BE2C (cell line): ENCODE results near the gene CASP10.
"Not testable (repeated sequence)": the region's sequence is repeated elsewhere in the genome, so short reads cannot be mapped to it uniquely, and the experiment has no call there.

ENCODE experiments used
- DNase-seq: peaks from one replicate; pipeline ENCODE4 v3.0.0-alpha.2; 2020
- H3K27me3 ChIP-seq: fragments of 250-450 bp; sonication (Bioruptor Pico); 2 replicates; pipeline ENCODE4 v1.5.1; 2020; ENCODE audit warnings: mild to moderate bottlenecking
- H3K36me3 ChIP-seq: fragments of 250-450 bp; sonication (Bioruptor Pico); 2 replicates; pipeline ENCODE4 v1.5.1; 2020; ENCODE audit warnings: mild to moderate bottlenecking
- H3K4me1 ChIP-seq: fragments of 250-450 bp; sonication (Bioruptor Pico); 2 replicates; pipeline ENCODE4 v1.5.1; 2020
- H3K4me3 ChIP-seq: 2 replicates; pipeline ENCODE4 v1.5.1; 2011; ENCODE audit warnings: low read depth, low read length
- H3K9me3 ChIP-seq: fragments of 250-450 bp; sonication (Bioruptor Pico); 2 replicates; pipeline ENCODE4 v1.5.1; 2020
- CTCF ChIP-seq: IDR thresholded peaks from 2 replicates; pipeline ENCODE4 v1.5.1; 2012; ENCODE audit warnings: mild to moderate bottlenecking, low read depth, low read length

The CASP10 gene

GRCh38 chr2:201171259-201171814 is 11.6 kb upstream of the CASP10 start:
- Histone ChIP-seq H3K36me3 (no peaks in the 10 kb centered on the region), H3K4me3 (no peak overlapping the region), H3K9me3 (no peaks in the 10 kb centered on the region), H3K4me1 (no peaks in the 10 kb centered on the region), H3K27me3 (no peaks in the 10 kb centered on the region; the same call in 1 of the 2 replicates)
- no peak for DNase-seq
- no peak for TF ChIP-seq CTCF

GRCh38 chr2:201172279-201172678 is 10.7 kb upstream of the CASP10 start:
- H3K4me3 ChIP-seq: no peak overlapping the region
- no peak for DNase-seq
- no peaks in the 10 kb centered on the region; the same call in 1 of the 2 replicates for H3K27me3 ChIP-seq
- H3K4me1 ChIP-seq: no peaks in the 10 kb centered on the region
- H3K9me3 ChIP-seq: no peaks in the 10 kb centered on the region
- no peak for TF ChIP-seq CTCF
- no peaks in the 10 kb centered on the region for H3K36me3 ChIP-seq

GRCh38 chr2:201174687-201175086 is 8.3 kb upstream of the CASP10 start:
- Histone ChIP-seq H3K4me1 (no peaks in the 10 kb centered on the region), H3K27me3 (no peaks in the 10 kb centered on the region; the same call in 1 of the 2 replicates), H3K36me3 (no peaks in the 10 kb centered on the region), H3K9me3 (no peaks in the 10 kb centered on the region), H3K4me3 (no peak overlapping the region)
- DNase-seq: no peak
- no peak for TF ChIP-seq CTCF

- no peaks in the 10 kb centered on the region; the same call in 1 of the 2 replicates for H3K27me3 ChIP-seq
- H3K4me3 ChIP-seq: no peak overlapping the region
- H3K9me3 ChIP-seq: no peaks in the 10 kb centered on the region
- no peaks in the 10 kb centered on the region for H3K36me3 ChIP-seq
- no peak for DNase-seq
- no peak for TF ChIP-seq CTCF
- no peaks in the 10 kb centered on the region for H3K4me1 ChIP-seq
Measured at GRCh38 chr2:201176081-201176481, 6.9 kb upstream of the CASP10 start.

- no peak for DNase-seq
- no peak for TF ChIP-seq CTCF
- Histone ChIP-seq H3K9me3 (no peaks in the 10 kb centered on the region), H3K4me3 (no peak overlapping the region), H3K4me1 (no peaks in the 10 kb centered on the region), H3K36me3 (no peaks in the 10 kb centered on the region), H3K27me3 (no peaks in the 10 kb centered on the region; the same call in 1 of the 2 replicates)
Measured at GRCh38 chr2:201180010-201180409, 2.9 kb upstream of the CASP10 start.

- Histone ChIP-seq H3K36me3 (no peaks in the 10 kb centered on the region), H3K4me3 (peak overlapping the region; percentile 42), H3K9me3 (no peaks in the 10 kb centered on the region), H3K4me1 (no peaks in the 10 kb centered on the region), H3K27me3 (no peaks in the 10 kb centered on the region)
- no peak for TF ChIP-seq CTCF
- DNase-seq: no peak
Measured at GRCh38 chr2:201183365-201183727, 405 bp downstream of the CASP10 start.

GRCh38 chr2:201183835-201184234 is 894 bp downstream of the CASP10 start:
- not testable (repeated sequence) for H3K9me3 ChIP-seq, H3K27me3 ChIP-seq, H3K36me3 ChIP-seq, DNase-seq, H3K4me1 ChIP-seq, H3K4me3 ChIP-seq

- not testable (repeated sequence) for H3K4me3 ChIP-seq, H3K9me3 ChIP-seq, H3K27me3 ChIP-seq, DNase-seq, H3K36me3 ChIP-seq, H3K4me1 ChIP-seq
Measured at GRCh38 chr2:201184248-201184647, 1.3 kb downstream of the CASP10 start.
